Activated CD4-positive, alpha-beta T cell treated with anti-CD3 and anti-CD28 coated beads for 36 hours (primary cell): ENCODE data around the gene PLEKHH1. TPM values are rescaled to one million over a fixed set of nuclear protein-coding genes. Genes with fewer than 3 reads are reported as not detected.

Experiments used
- ATAC-seq: fragments of 200-7000 bp; cut with Tn5 transposase; one replicate; pipeline ENCODE4 v1.10.0; 2021; ENCODE audit warnings: mild to moderate bottlenecking, moderate library complexity
- CTCF ChIA-PET: fragments of 350-600 bp; sonication (Branson Sonifier 250); formaldehyde crosslinking; loops from one replicate; lab custom pipeline; 2021; ENCODE audit warnings: antibody characterized with exemption; lab: Charles Lee
- POLR2A ChIA-PET: fragments of 350-600 bp; sonication (Branson Sonifier 250); formaldehyde crosslinking; loops from one replicate; lab custom pipeline; 2021; ENCODE audit warnings: antibody characterized with exemption, inconsistent platforms; lab: Charles Lee
- DNase-seq: peaks from one replicate; pipeline ENCODE4 v3.0.0-alpha.2; 2020
- H3K27ac Mint-ChIP-seq: one replicate; pipeline ENCODE4 v1.8.0; 2021; ENCODE audit warnings: mixed read lengths
- H3K27me3 Mint-ChIP-seq: one replicate; pipeline ENCODE4 v1.8.0; 2021; ENCODE audit warnings: mixed read lengths
- H3K36me3 Mint-ChIP-seq: one replicate; pipeline ENCODE4 v1.8.0; 2021; ENCODE audit warnings: low read depth, mixed read lengths
- H3K4me1 Mint-ChIP-seq: one replicate; pipeline ENCODE4 v1.8.0; 2021; ENCODE audit warnings: mixed read lengths
- H3K4me3 Mint-ChIP-seq: one replicate; pipeline ENCODE4 v1.8.0; 2021; ENCODE audit warnings: mild to moderate bottlenecking, moderate library complexity, mixed read lengths
- H3K9me3 Mint-ChIP-seq: one replicate; pipeline ENCODE4 v1.8.0; 2021; ENCODE audit warnings: low read depth, mixed read lengths
- intact Hi-C, 2 experiments: fragments of 100-400 bp; cut with DNase I in 1 of 2; cut with micrococcal nuclease in 1 of 2; formaldehyde crosslinking; loops; one replicate each; pipeline versions ENCODE4 v1.14.2 to v1.15.1; 2022 to 2024; cut with DNase I, micrococcal nuclease
- total RNA-seq, 2 experiments: library from RNA; stranded (reverse); gene quantifications; one replicate each; pipeline ENCODE4 v1.2.3, GENCODE V29; 2021

PLEKHH1 gene
- total RNA-seq, 2 experiments from 2014 or later: 4.1 to 5.7 TPM

DNA sequence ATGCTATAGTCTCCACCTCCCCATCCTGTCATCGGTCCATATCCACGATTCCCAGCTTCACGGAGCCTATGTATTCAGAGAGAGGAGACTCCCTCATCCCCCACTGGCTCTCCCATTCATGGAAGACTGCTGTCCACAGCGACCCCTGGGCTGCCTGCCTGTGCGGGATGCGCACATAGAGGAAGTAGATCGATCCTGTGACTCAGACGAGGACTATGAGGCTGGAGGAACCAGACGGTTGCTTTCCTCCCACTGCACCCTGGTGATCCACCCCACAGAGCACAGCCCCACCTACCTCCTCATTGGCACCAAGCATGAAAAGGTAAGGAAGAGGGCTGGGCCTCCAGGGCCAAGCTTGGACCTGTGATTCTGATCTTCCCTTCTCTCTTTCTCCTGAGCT, 42.6 kb downstream of the PLEKHH1 start:
- H3K27me3 Mint-ChIP-seq: peaks cover 3% of the 10 kb centered on the region
- H3K27ac Mint-ChIP-seq: no peak overlapping the region
- no peaks in the 10 kb centered on the region for H3K4me1 Mint-ChIP-seq
- intact Hi-C loops: no loop called here
- no peak overlapping the region for H3K4me3 Mint-ChIP-seq
- no peaks in the 10 kb centered on the region for H3K36me3 Mint-ChIP-seq
- ChIA-PET POLR2A (interaction anchor here (0.6 kb wide), 1 partner anchor 128 kb away, joined by 3 read pairs; no protein-coding TSS in a partner anchor), CTCF (interaction anchor here (1.0 to 1.9 kb wide), 3 partner anchors 9 to 148 kb away, joined by 3 to 6 read pairs (median 4); no protein-coding TSS in a partner anchor)
- no peak for DNase-seq
- ATAC-seq: no peak
- no peaks in the 10 kb centered on the region for H3K9me3 Mint-ChIP-seq

DNA sequence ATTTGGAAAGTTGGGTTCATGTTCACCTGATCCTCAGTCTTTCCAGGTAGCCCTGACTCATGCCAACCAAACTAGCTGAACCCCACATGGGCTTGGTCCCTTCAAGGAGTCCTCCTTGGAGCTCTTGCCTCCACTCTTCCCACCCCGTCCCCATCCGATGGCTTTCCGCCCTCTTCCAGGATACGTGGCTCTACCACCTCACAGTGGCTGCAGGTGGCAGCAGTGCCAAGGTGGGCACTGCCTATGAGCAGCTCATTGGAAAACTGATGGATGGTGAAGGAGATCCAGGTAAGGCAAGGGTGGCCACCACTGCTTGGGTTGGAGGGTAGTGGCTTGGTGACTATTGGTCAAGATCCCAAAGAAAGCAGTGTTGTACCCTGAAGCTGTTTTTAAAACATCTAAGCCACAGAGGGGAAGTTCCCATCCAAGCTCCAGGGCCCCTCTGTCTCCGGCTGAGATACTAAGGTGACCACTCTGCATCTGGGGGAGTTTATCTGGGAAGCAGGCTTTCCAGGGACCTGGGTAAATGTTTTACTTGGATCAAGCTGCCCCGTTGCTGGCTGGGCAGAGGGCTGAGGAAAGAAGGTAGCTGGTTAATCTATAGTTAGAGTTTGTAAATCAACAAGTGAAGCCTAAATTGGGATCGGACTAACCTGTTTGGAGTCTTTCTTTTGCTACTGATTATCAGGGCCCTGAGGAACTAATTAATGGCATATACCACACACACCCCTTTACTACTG, 43.3 kb downstream of the PLEKHH1 start:
- H3K4me3 Mint-ChIP-seq: no peak overlapping the region
- DNase-seq (no peak), ATAC-seq (no peak)
- no peaks in the 10 kb centered on the region for H3K9me3 Mint-ChIP-seq
- H3K27ac Mint-ChIP-seq: no peak overlapping the region
- H3K4me1 Mint-ChIP-seq: no peaks in the 10 kb centered on the region
- peaks cover under 1% of the 10 kb centered on the region for H3K27me3 Mint-ChIP-seq
- no peaks in the 10 kb centered on the region for H3K36me3 Mint-ChIP-seq
- POLR2A ChIA-PET: interaction anchor here (0.6 kb wide), 2 partner anchors 14 to 128 kb away, joined by 3 to 6 read pairs; no protein-coding TSS in a partner anchor
- intact Hi-C loops: no loop called here
- CTCF ChIA-PET: interaction anchor here (0.6 to 1.9 kb wide), 5 partner anchors 8 to 149 kb away, joined by 3 to 6 read pairs (median 3); no protein-coding TSS in a partner anchor

DNA sequence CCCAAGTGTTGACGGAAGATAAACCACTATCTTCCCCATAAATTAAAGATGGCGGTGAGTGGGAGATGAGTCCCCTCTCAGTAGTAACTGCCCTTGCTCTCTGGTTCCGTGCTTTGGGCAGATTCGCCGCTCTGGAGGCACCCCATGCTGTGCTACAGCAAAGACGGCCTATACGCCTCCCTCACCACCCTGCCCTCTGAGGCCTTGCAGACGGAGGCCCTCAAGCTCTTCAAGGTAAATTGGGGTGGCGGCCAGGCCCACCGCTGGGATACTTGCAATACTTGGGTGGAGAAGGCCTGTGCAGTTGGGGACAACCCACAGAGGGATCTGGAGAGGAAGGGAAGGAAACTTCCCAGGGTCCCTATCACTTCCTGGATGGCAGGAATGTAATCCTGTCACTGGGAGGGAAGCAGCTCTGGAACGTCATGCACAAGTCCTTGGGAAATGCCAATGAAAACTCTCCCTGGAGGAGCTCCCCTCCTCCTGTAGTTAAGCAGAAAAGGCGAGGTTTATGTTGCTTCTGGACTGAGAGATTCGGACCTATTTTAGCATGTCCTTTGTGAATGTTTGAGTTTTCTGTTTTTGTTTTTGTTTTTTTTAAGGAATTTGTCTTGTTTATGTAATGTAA, 44.2 kb downstream of the PLEKHH1 start:
- Mint-ChIP-seq H3K36me3 (no peaks in the 10 kb centered on the region), H3K9me3 (no peaks in the 10 kb centered on the region), H3K27ac (no peak overlapping the region), H3K4me3 (no peak overlapping the region), H3K27me3 (no peaks in the 10 kb centered on the region), H3K4me1 (no peaks in the 10 kb centered on the region)
- POLR2A ChIA-PET: no interaction called here
- CTCF ChIA-PET: interaction anchor here (0.8 to 1.6 kb wide), 2 partner anchors 87 to 148 kb away, joined by 3 read pairs; no protein-coding TSS in a partner anchor
- intact Hi-C loops: no loop called here
- DNase-seq: no peak
- no peak for ATAC-seq

DNA sequence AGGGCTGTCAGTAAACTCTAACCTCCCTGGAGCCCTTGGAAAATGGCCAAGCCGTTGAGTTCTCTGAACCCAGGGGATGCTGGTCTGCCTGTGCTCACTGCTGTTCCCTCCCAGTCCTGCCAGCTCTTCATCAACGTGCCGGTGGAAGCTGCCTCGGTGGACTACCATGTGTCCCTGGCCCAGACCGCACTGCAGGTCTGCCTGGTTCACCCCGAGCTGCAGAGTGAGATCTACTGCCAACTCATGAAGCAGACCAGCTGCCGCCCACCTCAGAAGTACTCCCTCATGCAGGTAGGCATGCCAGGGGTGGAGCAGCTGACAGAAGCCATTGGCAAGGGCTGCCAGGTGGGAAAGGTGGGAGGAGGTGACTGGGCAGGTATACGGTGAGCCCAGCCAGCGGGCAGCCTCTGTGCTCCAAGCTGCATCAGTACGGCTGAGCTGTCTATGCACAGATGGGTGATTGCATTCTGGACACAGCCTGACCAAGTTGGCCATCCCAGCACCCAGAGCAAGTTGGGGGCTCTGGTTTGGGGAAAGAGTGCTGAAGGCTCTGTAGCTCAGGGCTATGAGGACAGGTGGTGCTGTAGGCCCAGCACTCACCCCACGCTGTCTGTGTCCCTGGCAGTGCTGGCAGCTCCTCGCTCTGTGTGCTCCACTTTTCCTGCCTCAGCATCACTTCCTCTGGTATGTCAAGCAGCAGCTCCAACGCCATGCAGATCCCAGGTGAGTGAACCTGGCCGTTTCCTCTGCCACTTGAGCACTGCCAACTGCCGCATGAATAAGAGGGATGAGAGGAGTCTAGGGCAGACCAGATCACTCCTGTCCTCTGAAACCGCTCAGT, 45.0 kb downstream of the PLEKHH1 start:
- Mint-ChIP-seq H3K4me1 (no peaks in the 10 kb centered on the region), H3K27me3 (no peaks in the 10 kb centered on the region), H3K36me3 (no peaks in the 10 kb centered on the region), H3K27ac (no peak overlapping the region), H3K9me3 (no peaks in the 10 kb centered on the region), H3K4me3 (no peak overlapping the region)
- DNase-seq: no peak
- intact Hi-C loops: no loop called here
- no peak for ATAC-seq
- ChIA-PET POLR2A (no interaction called here), CTCF (interaction anchor here (0.6 to 1.6 kb wide), 3 partner anchors 86 to 1517 kb away, joined by 3 to 4 read pairs (median 3); no protein-coding TSS in a partner anchor)

GRCh38 chr14:67579040-67579439, 46.0 kb downstream of the PLEKHH1 start:
- Mint-ChIP-seq H3K4me3 (no peak overlapping the region), H3K36me3 (no peaks in the 10 kb centered on the region), H3K27ac (no peak overlapping the region), H3K9me3 (no peaks in the 10 kb centered on the region), H3K4me1 (no peaks in the 10 kb centered on the region), H3K27me3 (no peaks in the 10 kb centered on the region)
- intact Hi-C loops: no loop called here
- DNase-seq (no peak), ATAC-seq (no peak)
- ChIA-PET POLR2A (no interaction called here), CTCF (interaction anchor here (0.6 to 7.9 kb wide), 7 partner anchors 7 to 154 kb away, joined by 3 to 59 read pairs (median 3); no protein-coding TSS in a partner anchor)

DNA sequence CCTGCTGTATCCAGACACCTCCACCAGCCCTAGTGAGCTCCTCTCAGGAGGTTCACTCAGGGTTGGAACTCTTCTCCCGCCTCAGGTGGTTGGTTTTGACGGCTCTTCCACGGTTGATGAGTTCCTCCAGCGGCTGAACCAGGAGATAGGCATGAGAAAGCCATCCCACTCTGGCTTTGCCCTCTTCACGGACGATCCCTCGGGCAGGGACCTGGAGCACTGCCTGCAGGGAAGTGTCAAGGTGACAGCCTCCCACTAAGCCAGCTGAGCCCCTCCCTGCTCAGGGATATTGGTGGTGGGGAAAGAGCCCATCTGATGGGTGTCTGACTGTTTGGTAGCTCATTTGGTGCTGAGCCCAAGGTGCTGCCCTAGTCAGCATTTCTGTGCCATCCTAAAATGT, 46.5 kb downstream of the PLEKHH1 start:
- no peak for ATAC-seq
- H3K36me3 Mint-ChIP-seq: no peaks in the 10 kb centered on the region
- H3K4me1 Mint-ChIP-seq: no peaks in the 10 kb centered on the region
- H3K4me3 Mint-ChIP-seq: no peak overlapping the region
- no peaks in the 10 kb centered on the region for H3K27me3 Mint-ChIP-seq
- ChIA-PET CTCF (interaction anchor here (0.6 to 7.9 kb wide), 8 partner anchors 8 to 127 kb away, joined by 3 to 59 read pairs (median 4); no protein-coding TSS in a partner anchor), POLR2A (no interaction called here)
- intact Hi-C loops: no loop called here
- H3K9me3 Mint-ChIP-seq: no peaks in the 10 kb centered on the region
- no peak overlapping the region for H3K27ac Mint-ChIP-seq
- no peak for DNase-seq

- Mint-ChIP-seq H3K36me3 (no peaks in the 10 kb centered on the region), H3K4me3 (no peak overlapping the region), H3K27ac (no peak overlapping the region), H3K9me3 (no peaks in the 10 kb centered on the region), H3K27me3 (no peaks in the 10 kb centered on the region), H3K4me1 (no peaks in the 10 kb centered on the region)
- ATAC-seq: no peak
- ChIA-PET POLR2A (no interaction called here), CTCF (interaction anchor here (0.6 to 7.9 kb wide), 15 partner anchors 9 to 643 kb away, joined by 3 to 59 read pairs (median 4); partner anchors contain the start of gene PIGH)
- no peak for DNase-seq
- intact Hi-C loops: no loop called here
These were observed 47.5 kb downstream of the PLEKHH1 start for GRCh38 chr14:67580336-67581171.

DNA sequence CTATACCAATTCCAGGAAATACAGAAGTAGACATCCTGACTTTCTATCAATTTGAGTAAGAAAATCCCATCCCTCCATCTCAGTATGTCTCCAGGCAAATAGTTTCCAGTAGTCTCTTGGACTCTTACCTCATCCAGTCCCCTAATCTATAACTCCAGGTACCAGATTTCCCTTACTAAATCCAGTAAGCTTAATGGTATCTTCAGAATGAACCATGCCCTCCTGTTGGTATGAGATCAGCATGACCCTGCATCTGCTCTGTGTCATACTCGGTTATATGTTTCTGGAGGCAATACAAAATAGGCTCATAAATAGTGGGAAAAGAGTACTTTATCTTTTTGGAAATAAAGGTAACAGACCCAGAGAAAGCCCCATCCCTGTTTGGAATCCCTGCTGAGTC, 48.6 kb downstream of the PLEKHH1 start:
- ChIA-PET POLR2A (no interaction called here), CTCF (interaction anchor here (0.8 to 7.9 kb wide), 9 partner anchors 10 to 157 kb away, joined by 3 to 59 read pairs (median 3); no protein-coding TSS in a partner anchor)
- H3K9me3 Mint-ChIP-seq: no peaks in the 10 kb centered on the region
- no peak overlapping the region for H3K4me3 Mint-ChIP-seq
- no peaks in the 10 kb centered on the region for H3K4me1 Mint-ChIP-seq
- no peaks in the 10 kb centered on the region for H3K36me3 Mint-ChIP-seq
- no peak for DNase-seq
- no peaks in the 10 kb centered on the region for H3K27me3 Mint-ChIP-seq
- no peak overlapping the region for H3K27ac Mint-ChIP-seq
- intact Hi-C loops: no loop called here
- ATAC-seq: no peak

DNA sequence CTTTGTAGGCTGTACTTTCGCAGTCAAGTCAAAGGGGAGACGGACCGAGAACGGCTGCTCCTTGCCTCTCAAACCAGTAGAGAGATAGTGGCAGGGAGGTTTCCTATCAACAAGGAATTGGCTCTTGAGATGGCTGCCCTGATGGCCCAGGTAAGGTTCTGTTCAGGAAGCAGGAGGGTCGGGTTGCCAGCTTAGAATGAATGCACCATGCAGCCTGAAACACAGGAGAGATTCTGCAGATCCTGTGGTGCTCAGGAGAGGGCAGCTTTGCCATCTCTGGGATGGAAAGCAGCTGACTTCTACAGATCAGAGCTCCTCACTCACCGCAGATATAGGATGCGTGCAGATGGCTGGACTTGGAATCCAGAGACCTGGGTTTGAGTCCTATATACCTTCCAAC, 49.0 kb downstream of the PLEKHH1 start:
- no peak for ATAC-seq
- POLR2A ChIA-PET: no interaction called here
- CTCF ChIA-PET: interaction anchor here (0.8 to 7.9 kb wide), 5 partner anchors 11 to 155 kb away, joined by 3 to 59 read pairs (median 49); no protein-coding TSS in a partner anchor
- no peak for DNase-seq
- Mint-ChIP-seq H3K4me1 (no peaks in the 10 kb centered on the region), H3K36me3 (no peaks in the 10 kb centered on the region), H3K4me3 (no peak overlapping the region), H3K27ac (no peak overlapping the region), H3K27me3 (no peaks in the 10 kb centered on the region), H3K9me3 (no peaks in the 10 kb centered on the region)
- intact Hi-C loops: no loop called here
